Measurements from ENCODE around the gene HNRNPCL1.

The HNRNPCL1 gene

DNA sequence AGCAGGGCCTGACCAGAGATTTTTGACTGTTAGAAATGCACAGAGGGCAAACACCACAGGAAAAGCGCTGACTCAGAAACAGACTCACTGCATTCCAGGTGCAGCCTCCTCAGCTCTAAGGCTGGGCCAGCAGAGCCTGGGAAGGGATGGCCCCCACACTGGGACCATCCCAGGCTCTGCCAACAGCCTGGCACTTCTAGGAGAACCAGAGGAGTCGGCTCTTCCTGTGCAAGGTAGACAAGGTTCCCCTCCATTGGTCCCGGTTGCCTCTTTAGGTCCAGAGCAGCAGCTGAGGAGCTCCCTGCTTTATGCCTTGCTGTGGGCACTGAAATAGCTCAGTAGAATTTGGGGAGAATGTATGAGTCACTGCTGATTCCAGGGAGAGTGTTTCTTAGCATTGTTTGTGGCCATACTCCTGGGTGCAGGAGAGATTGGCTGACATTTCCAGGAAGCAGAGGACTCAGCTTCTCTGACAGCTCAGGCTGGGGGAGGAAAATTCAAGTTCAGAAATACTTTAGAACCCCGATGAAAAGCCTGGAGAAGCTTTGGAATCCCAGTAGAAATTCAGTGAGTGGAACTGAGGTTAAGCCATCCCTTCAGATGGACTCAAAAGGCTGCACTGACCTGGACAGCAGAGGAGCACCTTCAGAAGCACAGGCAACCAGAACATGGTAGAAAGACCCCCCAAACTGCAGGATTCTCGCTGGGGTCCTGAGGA, 37.7 kb downstream of the HNRNPCL1 start:
- TF ChIP-seq, protein P1, sequence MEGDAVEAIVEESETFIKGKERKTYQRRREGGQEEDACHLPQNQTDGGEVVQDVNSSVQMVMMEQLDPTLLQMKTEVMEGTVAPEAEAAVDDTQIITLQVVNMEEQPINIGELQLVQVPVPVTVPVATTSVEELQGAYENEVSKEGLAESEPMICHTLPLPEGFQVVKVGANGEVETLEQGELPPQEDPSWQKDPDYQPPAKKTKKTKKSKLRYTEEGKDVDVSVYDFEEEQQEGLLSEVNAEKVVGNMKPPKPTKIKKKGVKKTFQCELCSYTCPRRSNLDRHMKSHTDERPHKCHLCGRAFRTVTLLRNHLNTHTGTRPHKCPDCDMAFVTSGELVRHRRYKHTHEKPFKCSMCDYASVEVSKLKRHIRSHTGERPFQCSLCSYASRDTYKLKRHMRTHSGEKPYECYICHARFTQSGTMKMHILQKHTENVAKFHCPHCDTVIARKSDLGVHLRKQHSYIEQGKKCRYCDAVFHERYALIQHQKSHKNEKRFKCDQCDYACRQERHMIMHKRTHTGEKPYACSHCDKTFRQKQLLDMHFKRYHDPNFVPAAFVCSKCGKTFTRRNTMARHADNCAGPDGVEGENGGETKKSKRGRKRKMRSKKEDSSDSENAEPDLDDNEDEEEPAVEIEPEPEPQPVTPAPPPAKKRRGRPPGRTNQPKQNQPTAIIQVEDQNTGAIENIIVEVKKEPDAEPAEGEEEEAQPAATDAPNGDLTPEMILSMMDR (IDR thresholded peaks at IDR 0.05; ENCODE audit: low read depth, low read length, missing control alignments), result no peak
- no peak overlapping the region for H3K4me3 ChIP-seq (ENCODE audit: low read depth, low read length)
- no peak for DNase-seq (ENCODE audit: low read depth)
- in situ Hi-C loops (cut with HindIII; ENCODE audit: low sequenced_read_pairs), result no loop called here

DNA sequence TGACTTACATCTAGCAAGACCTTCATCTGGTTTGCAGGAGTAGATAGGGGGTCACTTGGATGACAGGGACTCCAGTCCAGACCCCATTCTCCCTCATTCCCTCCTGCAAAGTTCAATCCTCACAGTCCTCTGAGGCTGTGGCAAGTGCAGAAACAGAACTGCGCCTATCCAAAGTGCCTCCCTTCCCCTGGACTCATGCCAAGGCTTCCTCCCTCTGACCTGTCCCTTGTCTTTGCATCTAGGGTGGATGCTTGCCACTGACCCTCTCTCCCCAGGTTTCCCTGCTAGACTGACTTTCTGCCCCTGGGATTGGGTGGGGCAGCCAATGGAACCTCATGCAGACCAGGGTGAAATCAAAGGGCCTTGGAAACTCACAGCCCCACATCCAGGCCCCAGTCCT, 38.6 kb downstream of the HNRNPCL1 start:
- in situ Hi-C loops (cut with HindIII; ENCODE audit: low sequenced_read_pairs), result no loop called here
- no peak for DNase-seq (ENCODE audit: low read depth)
- H3K4me3 ChIP-seq (ENCODE audit: low read depth, low read length), result no peak overlapping the region
- TF ChIP-seq, protein P1 (IDR thresholded peaks at IDR 0.05; ENCODE audit: low read depth, low read length, missing control alignments), result no peak

DNA sequence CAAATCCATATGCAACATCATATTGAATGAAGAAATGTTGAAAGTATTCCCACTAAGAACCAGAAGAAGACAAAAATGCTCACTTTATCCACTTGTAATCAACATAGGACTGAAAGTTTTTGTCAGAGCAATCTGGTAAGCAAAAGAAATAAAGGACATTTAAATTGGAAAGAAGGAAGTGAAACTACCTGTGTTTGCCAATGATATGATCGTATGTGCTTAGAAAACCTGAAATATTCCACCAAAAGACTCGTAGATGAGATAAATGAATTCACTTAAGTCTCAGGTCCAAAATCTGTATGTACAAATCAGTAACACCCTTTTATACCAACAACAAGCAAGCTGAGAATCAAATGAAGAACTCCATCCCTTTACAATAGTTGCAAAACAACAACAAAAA, 48.8 kb downstream of the HNRNPCL1 start:
- no peak for DNase-seq (ENCODE audit: low read depth)
- in situ Hi-C loops (cut with HindIII; ENCODE audit: low sequenced_read_pairs), result no loop called here
- H3K4me3 ChIP-seq (ENCODE audit: low read depth, low read length), result no peak overlapping the region
- TF ChIP-seq, protein P1 (IDR thresholded peaks at IDR 0.05; ENCODE audit: low read depth, low read length, missing control alignments), result no peak

DNA sequence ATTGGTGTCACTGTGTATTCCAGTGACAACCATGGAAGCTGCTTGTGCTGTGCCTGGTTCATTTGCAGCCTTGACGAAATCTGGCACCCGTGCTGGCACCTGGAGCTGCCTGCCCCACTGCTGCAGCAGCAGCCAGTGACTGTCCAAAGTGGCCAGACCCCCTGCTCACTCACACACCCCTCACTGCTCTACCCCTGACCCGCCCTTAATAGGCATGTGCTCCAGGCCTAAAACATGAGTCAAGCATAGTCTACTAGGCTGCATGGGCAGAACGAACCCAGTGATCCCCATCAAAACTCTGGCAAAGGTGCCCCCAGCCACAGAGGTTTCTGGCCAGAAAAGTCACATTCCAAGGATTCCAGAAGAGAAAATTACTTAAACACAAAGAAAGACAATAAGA, 49.6 kb downstream of the HNRNPCL1 start:
- no peak overlapping the region for H3K4me3 ChIP-seq (ENCODE audit: low read depth, low read length)
- DNase-seq (ENCODE audit: low read depth), result no peak
- in situ Hi-C loops (cut with HindIII; ENCODE audit: low sequenced_read_pairs), result no loop called here
- TF ChIP-seq, protein P1 (IDR thresholded peaks at IDR 0.05; ENCODE audit: low read depth, low read length, missing control alignments), result no peak
